ENCODE measurements around the gene BCL3.

Gene BCL3

DNA sequence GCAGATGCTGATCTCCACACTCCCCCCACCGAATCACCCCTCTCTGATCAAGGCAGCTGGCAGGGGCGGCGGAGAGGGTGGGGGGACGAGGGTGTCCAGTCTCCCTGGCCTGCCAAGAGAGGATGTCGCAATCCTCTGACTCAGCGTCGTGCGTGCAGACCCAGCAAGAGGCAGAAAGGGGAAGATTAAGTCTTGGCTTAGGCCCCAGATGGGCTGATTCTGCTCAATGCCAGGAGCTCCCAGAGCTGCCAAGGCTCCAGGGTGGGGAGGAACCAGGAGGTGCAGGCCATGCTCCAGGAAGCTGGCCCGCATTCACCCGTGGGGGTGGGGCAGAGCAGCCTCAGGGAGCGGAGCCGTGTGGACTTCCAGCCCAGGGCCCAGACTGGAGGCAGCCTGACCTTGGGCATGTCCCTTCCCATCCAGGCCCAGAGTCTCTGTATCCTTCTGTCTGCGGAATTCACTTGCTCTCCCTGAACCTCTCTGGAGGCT, 6.6 kb upstream of the BCL3 start:
- TF ChIP-seq, protein P1, sequence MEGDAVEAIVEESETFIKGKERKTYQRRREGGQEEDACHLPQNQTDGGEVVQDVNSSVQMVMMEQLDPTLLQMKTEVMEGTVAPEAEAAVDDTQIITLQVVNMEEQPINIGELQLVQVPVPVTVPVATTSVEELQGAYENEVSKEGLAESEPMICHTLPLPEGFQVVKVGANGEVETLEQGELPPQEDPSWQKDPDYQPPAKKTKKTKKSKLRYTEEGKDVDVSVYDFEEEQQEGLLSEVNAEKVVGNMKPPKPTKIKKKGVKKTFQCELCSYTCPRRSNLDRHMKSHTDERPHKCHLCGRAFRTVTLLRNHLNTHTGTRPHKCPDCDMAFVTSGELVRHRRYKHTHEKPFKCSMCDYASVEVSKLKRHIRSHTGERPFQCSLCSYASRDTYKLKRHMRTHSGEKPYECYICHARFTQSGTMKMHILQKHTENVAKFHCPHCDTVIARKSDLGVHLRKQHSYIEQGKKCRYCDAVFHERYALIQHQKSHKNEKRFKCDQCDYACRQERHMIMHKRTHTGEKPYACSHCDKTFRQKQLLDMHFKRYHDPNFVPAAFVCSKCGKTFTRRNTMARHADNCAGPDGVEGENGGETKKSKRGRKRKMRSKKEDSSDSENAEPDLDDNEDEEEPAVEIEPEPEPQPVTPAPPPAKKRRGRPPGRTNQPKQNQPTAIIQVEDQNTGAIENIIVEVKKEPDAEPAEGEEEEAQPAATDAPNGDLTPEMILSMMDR (IDR thresholded peaks at IDR 0.05): no peak

DNA sequence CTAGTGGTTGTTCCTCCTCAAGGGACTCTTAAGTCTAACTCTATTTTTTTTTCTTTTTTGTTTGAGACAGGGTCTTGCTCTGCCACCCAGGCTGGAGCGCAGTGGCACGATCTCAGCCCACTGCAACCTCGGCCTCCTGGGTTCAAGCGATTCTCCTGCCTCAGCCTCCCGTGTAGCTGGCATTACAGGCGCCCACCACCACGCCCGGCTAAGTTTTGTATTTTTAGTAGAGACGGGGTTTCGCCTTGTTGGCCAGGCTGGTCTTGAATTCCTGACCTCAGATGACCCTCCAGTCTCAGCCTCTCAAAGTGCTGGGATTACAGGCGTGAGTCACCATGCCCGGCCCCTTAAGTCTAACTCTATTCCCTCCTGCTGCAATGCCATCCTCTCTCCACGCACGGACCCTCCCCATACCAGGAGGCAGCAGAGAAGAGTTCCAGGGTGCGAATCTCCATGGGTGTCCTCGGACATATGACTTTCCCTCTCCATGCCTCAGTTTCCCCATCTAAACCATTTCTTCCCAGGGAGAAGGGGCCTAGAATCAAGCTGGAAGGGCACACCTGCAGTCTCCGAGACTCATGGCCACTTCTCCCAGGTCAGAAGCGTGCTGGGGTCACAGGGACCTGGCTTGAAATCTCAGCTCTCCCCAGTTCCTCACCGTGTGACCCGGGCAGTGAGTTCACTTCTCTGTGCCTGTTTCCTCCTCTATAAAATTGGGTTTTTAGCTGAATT, 6.0 kb upstream of the BCL3 start:
- TF ChIP-seq, protein P1 (IDR thresholded peaks at IDR 0.05): no peak

DNA sequence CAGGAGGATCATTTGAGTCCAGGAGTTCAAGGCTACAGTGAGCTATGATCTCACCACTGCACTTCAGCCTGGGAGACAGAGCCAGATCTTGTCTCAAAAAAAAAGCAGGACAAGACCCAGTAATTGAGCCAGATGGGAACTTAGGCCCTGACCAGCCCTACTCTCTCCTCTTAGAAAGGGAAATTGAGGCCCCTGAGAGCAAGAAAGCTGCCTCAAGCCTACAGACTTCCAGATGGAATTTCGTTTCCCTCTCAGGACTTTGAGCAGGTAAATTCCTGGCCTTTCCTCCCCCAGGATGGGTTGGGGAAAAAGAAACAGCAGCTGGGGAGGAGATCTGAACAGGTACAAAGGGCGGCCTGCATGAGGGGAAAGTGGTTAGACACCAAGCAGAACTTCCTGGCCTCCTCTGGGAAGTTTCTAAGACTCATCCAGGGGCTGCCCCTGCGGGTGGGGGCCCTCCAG, 3.6 kb upstream of the BCL3 start:
- TF ChIP-seq, protein P1 (IDR thresholded peaks at IDR 0.05): no peak

DNA sequence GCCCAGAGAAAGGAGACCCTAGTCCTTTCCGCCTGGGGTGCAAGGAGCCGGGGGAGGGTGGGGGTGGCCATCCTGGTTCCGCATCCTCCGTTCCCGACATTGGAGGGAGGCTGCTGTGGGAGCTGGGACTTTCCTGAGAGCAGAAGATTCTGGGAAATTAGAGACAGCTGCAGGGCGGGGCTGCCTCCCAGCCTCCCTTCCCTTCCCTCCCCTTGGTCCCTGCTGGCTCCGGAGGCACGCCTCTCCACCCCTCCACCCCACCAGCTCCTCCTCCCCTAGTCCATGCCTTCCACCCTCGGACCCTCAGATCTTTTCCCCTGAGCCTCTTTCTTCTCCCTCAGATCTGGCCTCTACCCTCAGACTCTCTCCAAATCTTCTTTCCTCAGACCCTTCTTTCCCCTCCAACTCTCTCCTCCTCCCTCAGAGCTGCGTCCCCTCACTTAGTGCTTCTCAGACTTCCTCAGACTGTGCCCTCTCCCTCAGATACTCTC, 3.1 kb upstream of the BCL3 start:
- TF ChIP-seq, protein P1 (IDR thresholded peaks at IDR 0.05): no peak

DNA sequence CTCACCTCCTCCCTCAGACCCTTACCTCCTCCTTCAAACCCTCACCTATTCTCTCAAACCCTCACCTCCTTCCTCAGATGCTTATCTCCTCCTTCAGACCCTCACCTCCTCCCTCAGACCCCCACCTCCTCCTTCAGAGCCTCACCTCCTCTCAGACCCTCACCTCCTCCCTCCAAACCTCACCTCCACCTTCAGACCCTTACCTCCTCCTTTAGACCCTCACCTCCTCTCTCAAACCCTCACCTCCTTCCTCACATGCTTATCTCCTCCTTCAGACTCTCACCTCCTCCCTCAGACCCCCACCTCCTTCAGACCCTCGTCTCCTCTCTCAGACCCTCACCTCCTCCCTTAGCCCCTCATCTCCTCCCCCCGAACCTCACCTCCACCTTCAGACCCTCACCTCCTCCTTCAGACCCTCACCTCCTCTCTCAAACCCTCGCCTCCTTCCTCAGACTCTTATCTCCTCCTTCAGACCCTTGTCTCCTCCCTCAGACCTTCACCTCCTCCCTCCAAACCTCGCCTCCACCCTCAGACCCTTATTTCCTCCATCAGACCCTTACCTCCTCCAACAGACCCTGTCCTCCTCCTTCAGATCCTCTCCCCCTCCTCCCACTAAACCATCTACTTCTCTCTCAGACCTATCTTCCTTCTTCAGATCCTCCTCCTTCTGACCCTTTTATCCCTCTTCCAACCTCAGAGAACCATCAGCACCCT, 2.5 kb upstream of the BCL3 start:
- TF ChIP-seq, protein P1 (IDR thresholded peaks at IDR 0.05): no peak

DNA sequence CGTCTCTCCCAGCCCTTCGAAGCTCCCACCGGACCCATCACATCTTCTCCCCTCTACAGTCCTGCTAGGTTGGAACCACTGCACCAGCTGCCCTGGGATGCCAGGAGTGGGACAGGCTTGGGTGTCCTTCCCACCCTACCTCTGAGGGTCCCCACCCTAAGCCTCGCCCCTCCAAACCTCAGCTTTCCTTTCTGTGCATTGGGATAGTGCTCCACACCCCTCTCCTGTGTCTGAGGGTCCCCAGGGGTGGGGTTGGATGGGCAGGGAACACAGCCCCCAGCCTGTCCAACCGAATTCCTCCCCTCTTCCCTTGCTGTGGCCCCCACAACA, 1.9 kb upstream of the BCL3 start:
- TF ChIP-seq, protein P1 (IDR thresholded peaks at IDR 0.05): no peak

DNA sequence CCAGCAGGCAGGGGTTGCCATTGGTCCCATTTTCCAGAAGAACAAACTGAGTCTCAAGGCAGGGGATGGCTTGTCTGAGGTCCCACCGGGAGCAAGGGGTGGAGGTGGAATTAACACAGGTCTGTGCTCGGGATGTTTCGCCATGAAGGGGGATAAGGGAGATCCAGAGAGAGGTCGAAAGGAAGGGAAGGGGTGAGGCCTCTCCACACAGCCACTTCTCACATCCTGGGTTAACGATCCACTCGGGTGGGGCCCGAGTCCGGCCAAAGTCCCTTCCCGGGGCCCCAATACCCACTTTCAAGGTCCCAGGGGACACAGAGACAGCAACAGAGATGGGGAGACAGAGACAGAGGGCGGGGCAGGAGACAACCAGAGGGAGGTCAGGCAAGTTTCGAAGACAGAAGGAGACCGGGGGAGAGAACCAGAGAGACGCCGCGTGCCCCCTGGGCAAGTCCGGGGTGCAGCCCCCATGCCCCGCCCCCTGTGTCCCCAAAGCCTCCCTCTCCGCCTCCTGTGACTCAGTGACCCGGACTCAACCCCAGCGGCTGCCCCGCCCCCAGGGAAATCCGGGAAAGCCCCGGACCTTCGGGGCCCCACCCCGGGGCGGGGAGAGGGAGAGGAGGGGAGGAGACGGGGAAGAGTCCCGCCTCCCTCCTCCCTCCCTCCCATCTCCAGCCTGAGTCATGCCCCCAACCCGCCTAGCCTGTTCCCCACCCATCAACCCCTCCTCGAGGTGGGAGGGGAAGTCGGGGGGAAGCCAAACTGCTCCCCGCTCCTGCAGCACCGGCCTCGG, 1.4 kb upstream of the BCL3 start:
- TF ChIP-seq, protein P1 (IDR thresholded peaks at IDR 0.05): no peak

Data from LNCAP (cell line).